Gastroesophageal sphincter (tissue), 4 donors: Measurements from ENCODE around the gene PIK3CA. TPM values are rescaled to one million over a fixed set of nuclear protein-coding genes. Genes with fewer than 3 reads are reported as not detected.
"Not testable (repeated sequence)": the region's sequence is repeated elsewhere in the genome, so short reads cannot be mapped to it uniquely, and the experiment has no call there.

Experiments used
- ATAC-seq: fragments of 150-250 bp; one replicate; pipeline ENCODE4 v1.9.1; 2016; ENCODE audit warnings: mild to moderate bottlenecking, moderate library complexity
- H3K27ac ChIP-seq, 4 donors: fragments of 200-600 bp; sonication (generic) in 3 of 4; 1 replicate in 3 of 4; 2 replicates in 1 of 4; pipeline ENCODE4 v1.5.1; 2016 to 2019
- H3K27me3 ChIP-seq: fragments of 200-600 bp; sonication (generic); one replicate; pipeline ENCODE4 v1.5.1; 2019
- H3K36me3 ChIP-seq, 2 donors: fragments of 200-600 bp; sonication (generic); one replicate each; pipeline ENCODE4 v1.5.1; 2019; ENCODE audit warnings: control low read depth in 1 of 2
- H3K4me1 ChIP-seq, 3 donors: fragments of 200-600 bp; sonication (generic); 1 replicate in 2 of 3; 2 replicates in 1 of 3; pipeline ENCODE4 v1.5.1; 2016 to 2019; ENCODE audit warnings: control low read depth in 2 of 3
- H3K4me3 ChIP-seq, 2 donors: fragments of 200-600 bp; sonication (generic); one replicate each; pipeline ENCODE4 v1.5.1; 2019; ENCODE audit warnings: mild to moderate bottlenecking in 1 of 2, moderate library complexity in 1 of 2
- H3K9me3 ChIP-seq, 3 donors: fragments of 200-600 bp; sonication (generic); one replicate each; pipeline ENCODE4 v1.5.1; 2017 to 2019; ENCODE audit warnings: control low read depth in 2 of 3
- EP300 ChIP-seq: sonication (generic); formaldehyde crosslinking; IDR thresholded peaks from one replicate; pipeline ENCODE4 v1.6.1; 2017; ENCODE audit warnings: antibody characterized with exemption, mild to moderate bottlenecking
- POLR2A ChIP-seq, 2 donors: fragments of 450-650 bp; IDR thresholded peaks; one replicate each; pipeline ENCODE4 v1.6.1; 2017; ENCODE audit warnings: antibody characterized with exemption in 2 of 2, mild to moderate bottlenecking in 2 of 2, moderate library complexity in 1 of 2
- POLR2AphosphoS5 ChIP-seq: sonication (generic); formaldehyde crosslinking; IDR thresholded peaks from one replicate; pipeline ENCODE4 v1.6.1; 2017; ENCODE audit warnings: antibody characterized with exemption
- WGBS, 2 donors: methylation state at CpG; one replicate each; pipeline ENCODE4 v1.1.5; 2018; ENCODE audit warnings: low coverage in 1 of 2; 5-methylcytosine and 5-hydroxymethylcytosine counted together
- total RNA-seq, 4 donors: library from RNA; depleted of rRNA; stranded (reverse); fragments of >200 nt; gene quantifications; one replicate each; pipeline ENCODE4 v1.1.0, GENCODE V29; 2016
- TF ChIP-seq, protein P1 (sequence below), 4 experiments: fragments of 200-600 bp in 2 of 4; fragments of 450-650 bp in 2 of 4; sonication (generic) in 1 of 4; IDR thresholded peaks; one replicate each; pipeline ENCODE4 v1.5.1; 2017 to 2019; ENCODE audit warnings: antibody characterized with exemption in 4 of 4, mild to moderate bottlenecking in 2 of 4, moderate library complexity in 2 of 4

PIK3CA gene
- total RNA-seq, 4 donors from 2014 or later, result 35.7 to 47.7 (median 39.6) TPM

GRCh38 chr3:179194931-179195330, 46.8 kb downstream of the PIK3CA start:
- no peak overlapping the region for H3K27ac ChIP-seq
- H3K4me3 ChIP-seq, result no peak overlapping the region
- ATAC-seq, result no peak
- no peaks in the 10 kb centered on the region for H3K27me3 ChIP-seq
- TF ChIP-seq EP300 (no peak), POLR2AphosphoS5 (no peak), POLR2A (IDR thresholded peaks at IDR 0.05) (no peak)
- TF ChIP-seq, protein P1, sequence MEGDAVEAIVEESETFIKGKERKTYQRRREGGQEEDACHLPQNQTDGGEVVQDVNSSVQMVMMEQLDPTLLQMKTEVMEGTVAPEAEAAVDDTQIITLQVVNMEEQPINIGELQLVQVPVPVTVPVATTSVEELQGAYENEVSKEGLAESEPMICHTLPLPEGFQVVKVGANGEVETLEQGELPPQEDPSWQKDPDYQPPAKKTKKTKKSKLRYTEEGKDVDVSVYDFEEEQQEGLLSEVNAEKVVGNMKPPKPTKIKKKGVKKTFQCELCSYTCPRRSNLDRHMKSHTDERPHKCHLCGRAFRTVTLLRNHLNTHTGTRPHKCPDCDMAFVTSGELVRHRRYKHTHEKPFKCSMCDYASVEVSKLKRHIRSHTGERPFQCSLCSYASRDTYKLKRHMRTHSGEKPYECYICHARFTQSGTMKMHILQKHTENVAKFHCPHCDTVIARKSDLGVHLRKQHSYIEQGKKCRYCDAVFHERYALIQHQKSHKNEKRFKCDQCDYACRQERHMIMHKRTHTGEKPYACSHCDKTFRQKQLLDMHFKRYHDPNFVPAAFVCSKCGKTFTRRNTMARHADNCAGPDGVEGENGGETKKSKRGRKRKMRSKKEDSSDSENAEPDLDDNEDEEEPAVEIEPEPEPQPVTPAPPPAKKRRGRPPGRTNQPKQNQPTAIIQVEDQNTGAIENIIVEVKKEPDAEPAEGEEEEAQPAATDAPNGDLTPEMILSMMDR (IDR thresholded peaks at IDR 0.05), result no peak
- H3K4me1 ChIP-seq, result peaks cover 7 to 58% (median 13%) of the 10 kb centered on the region in 3 donors
- no peaks in the 10 kb centered on the region for H3K9me3 ChIP-seq
- no peaks in the 10 kb centered on the region for H3K36me3 ChIP-seq
- 20 to 39% methylated on average over 4 of the region's 4 CpGs for WGBS, 2 donors

DNA sequence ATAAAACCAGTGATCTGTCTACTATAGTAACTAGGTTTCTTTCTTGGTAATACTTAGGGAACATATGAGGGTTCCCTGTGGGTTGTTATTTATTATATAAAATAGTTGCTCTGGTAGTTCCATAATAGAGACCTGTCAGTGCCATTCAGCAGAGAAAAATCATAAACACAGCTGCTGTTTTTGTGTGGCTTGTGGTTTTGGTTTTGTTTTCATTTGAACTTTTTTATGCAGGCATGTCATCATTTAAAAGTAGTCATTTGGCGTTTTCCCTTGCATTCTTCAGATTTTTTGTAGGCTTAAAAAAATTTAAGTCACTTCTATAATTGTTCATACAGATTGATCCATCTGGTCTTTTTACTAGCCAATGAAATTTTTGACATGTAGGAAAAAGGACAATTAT, 47.9 kb downstream of the PIK3CA start:
- Histone ChIP-seq H3K4me3 (no peak overlapping the region), H3K27me3 (no peaks in the 10 kb centered on the region), H3K27ac (no peak overlapping the region), H3K9me3 (no peaks in the 10 kb centered on the region), H3K36me3 (peaks cover 0 to 6% of the 10 kb centered on the region in 2 donors), H3K4me1 (peaks cover 0 to 46% (median 9%) of the 10 kb centered on the region in 3 donors)
- WGBS, 2 donors, result 8 to 29% methylated on average over 1 of the region's 1 CpG
- no peak for ATAC-seq
- TF ChIP-seq POLR2A (IDR thresholded peaks at IDR 0.05) (no peak), POLR2AphosphoS5 (no peak), EP300 (no peak)
- TF ChIP-seq, protein P1 (IDR thresholded peaks at IDR 0.05), result no peak

GRCh38 chr3:179196700-179197099, 48.5 kb downstream of the PIK3CA start:
- Histone ChIP-seq H3K36me3 (peaks cover 0 to 12% of the 10 kb centered on the region in 2 donors), H3K4me3 (no peak overlapping the region), H3K4me1 (peaks cover 0 to 40% (median 7%) of the 10 kb centered on the region in 3 donors), H3K9me3 (no peaks in the 10 kb centered on the region), H3K27me3 (no peaks in the 10 kb centered on the region), H3K27ac (no peak overlapping the region)
- TF ChIP-seq POLR2AphosphoS5 (no peak), POLR2A (IDR thresholded peaks at IDR 0.05) (no peak), EP300 (no peak)
- TF ChIP-seq, protein P1 (IDR thresholded peaks at IDR 0.05), result no peak
- ATAC-seq, result no peak
- WGBS, 2 donors, result 87 to 100% methylated on average over 2 to 4 of the region's 4 CpGs

DNA sequence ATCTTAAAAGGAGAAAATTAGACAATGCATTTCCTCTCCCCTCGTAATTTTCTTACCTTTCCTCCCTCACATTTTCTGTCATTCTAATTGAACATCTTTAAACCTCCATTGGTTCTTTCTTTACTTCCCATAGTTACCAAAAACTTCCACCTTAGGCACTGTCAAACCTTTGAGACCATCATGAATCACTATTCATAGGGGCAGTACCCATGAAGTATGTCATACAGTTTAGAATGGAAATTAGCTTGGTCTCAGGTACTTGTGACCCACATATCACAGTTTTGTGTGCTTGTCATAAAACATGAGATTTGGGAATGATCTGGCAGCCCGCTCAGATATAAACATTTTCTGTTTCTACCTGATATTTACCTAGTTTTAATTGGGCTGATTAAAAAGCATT, 52.6 kb downstream of the PIK3CA start:
- Histone ChIP-seq H3K4me1 (peaks cover 0 to 12% (median 3%) of the 10 kb centered on the region in 3 donors), H3K9me3 (no peaks in the 10 kb centered on the region), H3K27ac (no peak overlapping the region), H3K36me3 (peaks cover 0 to 46% of the 10 kb centered on the region in 2 donors), H3K27me3 (no peaks in the 10 kb centered on the region), H3K4me3 (no peak overlapping the region)
- 100% methylated on average over 2 of the region's 2 CpGs for WGBS, 2 donors
- TF ChIP-seq, protein P1 (IDR thresholded peaks at IDR 0.05), result no peak
- no peak for TF ChIP-seq POLR2A (IDR thresholded peaks at IDR 0.05)
- TF ChIP-seq EP300, result no peak
- TF ChIP-seq POLR2AphosphoS5, result no peak
- ATAC-seq, result no peak

DNA sequence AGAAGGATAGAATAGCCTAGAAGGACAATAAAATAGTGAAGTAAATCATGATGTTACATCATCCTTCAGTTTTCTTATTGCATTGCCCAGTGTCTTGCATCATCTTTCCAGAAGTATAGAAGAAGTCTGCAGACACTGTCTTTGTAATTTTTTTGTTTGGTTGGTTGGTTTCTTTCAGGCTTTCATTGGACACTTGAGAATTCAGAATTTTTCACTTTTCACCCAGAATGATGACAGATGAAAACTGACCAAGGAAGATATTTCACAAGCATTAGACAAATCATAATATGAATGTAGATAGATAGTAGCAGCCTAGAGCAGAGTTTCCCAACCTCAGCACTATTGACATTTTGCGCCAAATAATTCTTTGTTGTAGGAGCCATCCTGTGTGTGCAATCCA, 67.4 kb downstream of the PIK3CA start:
- peaks cover 2 to 63% of the 10 kb centered on the region in 2 donors for H3K36me3 ChIP-seq
- H3K4me1 ChIP-seq, H3K4me3 ChIP-seq, ATAC-seq, H3K27me3 ChIP-seq, H3K27ac ChIP-seq, H3K9me3 ChIP-seq: not testable (repeated sequence)
- 100% methylated on average over 1 of the region's 1 CpG; no CpG with 5 or more reads in 1 of the 2 donors for WGBS, 2 donors

DNA sequence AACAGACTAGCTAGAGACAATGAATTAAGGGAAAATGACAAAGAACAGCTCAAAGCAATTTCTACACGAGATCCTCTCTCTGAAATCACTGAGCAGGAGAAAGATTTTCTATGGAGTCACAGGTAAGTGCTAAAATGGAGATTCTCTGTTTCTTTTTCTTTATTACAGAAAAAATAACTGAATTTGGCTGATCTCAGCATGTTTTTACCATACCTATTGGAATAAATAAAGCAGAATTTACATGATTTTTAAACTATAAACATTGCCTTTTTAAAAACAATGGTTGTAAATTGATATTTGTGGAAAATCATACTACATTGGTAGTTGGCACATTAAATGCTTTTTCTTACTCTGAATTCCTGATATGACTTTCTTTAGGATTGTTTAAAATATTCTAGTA, 70.1 kb downstream of the PIK3CA start:
- not testable (repeated sequence) for H3K9me3 ChIP-seq, H3K4me1 ChIP-seq, H3K4me3 ChIP-seq, H3K27ac ChIP-seq, ATAC-seq, H3K27me3 ChIP-seq
- 100% methylated on average over 1 of the region's 1 CpG for WGBS, 2 donors
- peaks cover 0 to 59% of the 10 kb centered on the region in 2 donors for H3K36me3 ChIP-seq
